LHCN-M2 (cell line): ENCODE results near the gene BRAF. TPM values are rescaled to one million over a fixed set of nuclear protein-coding genes. Genes with fewer than 3 reads are reported as not detected.
"Not testable (repeated sequence)": the region's sequence is repeated elsewhere in the genome, so short reads cannot be mapped to it uniquely, and the experiment has no call there.

Experiments used
- DNase-seq: peaks from one replicate; pipeline ENCODE4 v3.0.0-alpha.2; 2012; ENCODE audit warnings: low read depth
- total RNA-seq: library from RNA; depleted of rRNA; stranded (reverse); fragments of >200 nt; gene quantifications from 2 replicates; pipeline ENCODE4 v1.2.3, GENCODE V29; 2014

BRAF gene
- total RNA-seq, 1 experiment from 2014 or later, result 13.9 TPM

DNA sequence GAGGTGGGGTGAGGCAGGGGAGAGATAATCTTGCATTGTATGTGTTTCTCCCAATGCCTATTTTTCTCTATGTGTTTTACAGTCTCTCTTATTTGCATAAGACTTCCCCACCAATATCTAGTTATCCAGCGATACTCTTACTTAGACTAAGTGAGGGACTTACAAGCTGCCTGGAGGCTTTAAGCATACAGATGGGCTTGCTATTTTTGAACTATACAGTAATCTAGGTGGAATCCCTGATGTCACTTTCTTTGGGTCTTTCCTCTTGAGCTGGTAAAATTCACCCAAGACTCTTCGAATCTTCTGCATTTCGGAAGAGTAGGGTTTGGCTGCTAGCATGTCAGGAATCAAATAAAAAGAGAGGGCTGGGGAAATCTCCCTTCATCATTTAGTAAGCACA lies 151.6 kb downstream of the BRAF start:
- no peak for DNase-seq

DNA sequence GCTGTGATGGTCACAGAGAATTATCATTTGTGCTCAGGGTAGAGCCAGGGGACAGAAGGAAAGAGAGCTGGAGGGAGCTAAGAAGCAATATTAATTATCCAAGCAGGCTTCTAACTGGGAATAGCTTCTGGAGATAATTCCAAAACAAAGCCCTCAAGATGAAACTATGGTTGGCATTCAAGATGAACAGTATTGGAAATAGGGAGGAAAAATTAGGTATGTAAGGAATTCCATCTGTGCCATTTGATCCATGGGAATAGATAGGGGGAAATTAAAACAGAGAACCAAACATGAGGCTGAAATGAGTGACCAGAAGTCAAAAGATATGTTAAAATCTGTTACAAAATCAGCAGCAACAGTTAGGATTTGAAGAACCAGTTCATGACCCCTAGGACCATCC lies 152.9 kb downstream of the BRAF start:
- DNase-seq, result no peak

DNA sequence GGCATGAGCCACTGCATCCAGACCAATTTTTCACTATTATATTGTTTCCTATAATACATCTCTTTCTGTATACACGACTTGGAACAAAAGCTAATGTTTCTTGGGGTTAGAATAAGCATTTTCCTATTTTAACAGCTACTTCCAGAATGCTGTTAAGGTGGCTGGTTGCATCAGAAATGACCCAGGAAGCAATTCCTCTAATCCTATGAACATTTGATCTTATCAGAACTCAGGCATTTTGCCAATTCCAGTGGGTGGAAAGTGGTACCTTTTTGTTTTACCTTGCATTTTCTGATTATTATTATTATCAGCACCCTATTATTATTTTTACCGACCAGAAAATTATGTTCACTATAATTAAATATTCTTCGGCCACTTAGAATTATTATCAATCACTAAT lies 154.9 kb downstream of the BRAF start:
- DNase-seq, result no peak

DNA sequence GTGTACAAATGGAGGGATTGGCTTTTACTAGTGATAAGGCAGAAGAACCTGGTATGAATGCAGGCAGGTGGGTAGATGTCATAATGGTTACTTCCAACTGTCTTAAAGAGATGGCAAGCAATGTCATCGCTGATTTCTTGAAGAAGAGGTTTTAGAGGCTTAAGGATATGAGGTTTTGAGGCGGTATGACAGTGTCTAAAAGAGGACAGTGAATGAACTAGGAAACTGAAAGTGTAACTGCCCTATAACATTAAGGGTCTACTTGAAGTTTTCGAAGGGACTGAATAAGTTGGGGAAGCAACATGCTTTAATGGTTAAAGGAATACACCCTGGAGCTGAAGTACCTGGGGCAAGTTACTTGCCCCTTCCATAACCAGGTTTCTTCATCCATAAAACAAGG lies 157.3 kb downstream of the BRAF start:
- DNase-seq, result no peak

GRCh38 chr7:140765441-140765840 lies 159.3 kb downstream of the BRAF start:
- not testable (repeated sequence) for DNase-seq

DNA sequence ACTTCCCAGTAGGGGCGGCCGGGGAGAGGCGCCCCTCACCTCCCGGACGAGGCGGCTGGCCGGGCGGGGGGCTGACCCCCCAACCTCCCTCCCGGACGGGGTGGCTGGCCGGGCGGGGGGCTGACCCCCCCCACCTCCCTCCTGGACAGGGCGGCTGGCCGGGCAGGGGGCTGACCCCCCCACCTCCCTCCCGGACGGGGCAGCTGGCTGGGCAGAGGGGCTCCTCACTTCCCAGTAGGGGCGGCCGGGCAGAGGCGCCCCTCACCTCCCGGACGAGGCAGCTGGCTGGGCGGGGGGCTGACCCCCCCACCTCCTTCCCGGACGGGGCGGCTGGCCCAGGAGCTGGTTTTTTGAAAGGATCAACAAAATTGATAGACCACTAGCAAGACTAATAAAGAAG lies 161.6 kb downstream of the BRAF start:
- DNase-seq, result not testable (repeated sequence)

GRCh38 chr7:140761375-140761774 lies 163.4 kb downstream of the BRAF start:
- DNase-seq, result not testable (repeated sequence)

DNA sequence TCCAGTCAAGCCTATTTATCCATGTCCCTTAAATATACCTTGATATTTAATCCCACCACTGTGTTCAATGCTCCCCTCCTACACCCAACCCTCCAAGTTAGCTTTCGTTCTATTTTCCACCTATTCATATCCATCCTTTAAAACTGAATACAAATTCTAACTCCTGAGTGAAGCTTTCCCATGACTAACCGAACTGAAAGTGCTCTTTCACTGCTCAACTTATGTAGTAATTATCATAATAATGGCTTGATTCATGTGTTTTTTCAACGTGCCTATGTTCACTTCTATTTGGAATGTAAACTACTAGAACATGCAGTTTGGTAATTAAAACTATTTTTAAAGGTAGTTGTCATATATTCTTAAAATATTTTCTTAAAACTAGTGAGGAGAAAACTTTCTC lies 170.2 kb downstream of the BRAF start:
- DNase-seq, result no peak

GRCh38 chr7:140752533-140752932 lies 172.2 kb downstream of the BRAF start:
- no peak for DNase-seq

DNA sequence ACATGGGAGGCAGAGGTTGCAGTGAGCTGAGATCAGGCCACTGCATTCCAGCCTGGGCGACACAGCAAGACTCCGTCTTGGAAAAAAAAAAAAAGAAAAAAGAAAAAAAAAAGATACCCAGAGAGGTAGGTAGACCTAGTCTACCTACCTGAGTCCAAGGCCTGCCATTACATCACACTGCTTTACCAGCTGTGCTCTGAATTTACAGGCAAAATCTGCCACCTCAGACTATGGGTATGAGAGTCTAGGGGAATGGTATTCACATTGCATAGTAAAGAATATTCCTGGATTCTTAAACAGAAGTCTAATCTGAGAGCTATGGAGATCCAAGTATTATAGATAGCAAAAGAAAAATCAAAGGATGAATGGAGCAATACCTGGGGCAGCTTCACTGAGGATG lies 178.0 kb downstream of the BRAF start:
- no peak for DNase-seq

DNA sequence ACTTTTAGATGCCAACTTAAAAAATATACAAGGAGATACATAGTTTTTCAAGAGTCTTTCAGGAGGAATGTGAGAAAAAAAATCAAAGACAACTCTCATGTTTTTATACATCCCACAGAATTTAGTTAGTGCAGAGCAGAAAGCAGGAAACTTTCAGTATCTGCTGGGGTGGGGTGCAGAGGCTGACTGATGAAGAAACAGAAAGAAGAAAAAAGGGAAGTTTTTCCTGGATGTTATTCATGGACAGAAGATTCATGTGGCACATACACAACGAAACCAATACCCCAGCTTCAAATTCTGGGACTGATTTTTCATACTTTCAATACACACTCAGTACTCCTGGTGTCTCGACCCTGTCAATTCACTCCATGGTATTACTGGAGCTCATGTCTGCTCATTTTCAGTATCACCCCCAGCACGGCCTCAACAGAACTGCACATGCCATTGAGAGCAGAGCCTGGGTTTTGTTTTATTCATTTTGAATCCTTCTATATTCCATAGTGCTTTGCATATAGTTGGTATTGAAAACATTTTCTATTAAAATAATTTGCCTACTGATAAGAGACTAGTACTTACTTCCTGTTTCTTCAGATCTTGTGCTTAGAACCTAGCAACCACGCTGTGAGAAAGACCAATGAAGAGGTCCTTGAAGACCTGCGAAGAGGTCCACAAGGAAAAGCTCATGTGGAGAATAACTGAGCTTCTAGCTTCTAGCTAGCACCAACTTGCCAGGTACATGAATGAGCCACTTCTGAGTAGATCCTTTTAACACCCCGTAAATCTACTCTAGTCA lies 179.3 kb downstream of the BRAF start:
- DNase-seq, result no peak

GRCh38 chr7:140744005-140744404 lies 180.7 kb downstream of the BRAF start:
- no peak for DNase-seq

DNA sequence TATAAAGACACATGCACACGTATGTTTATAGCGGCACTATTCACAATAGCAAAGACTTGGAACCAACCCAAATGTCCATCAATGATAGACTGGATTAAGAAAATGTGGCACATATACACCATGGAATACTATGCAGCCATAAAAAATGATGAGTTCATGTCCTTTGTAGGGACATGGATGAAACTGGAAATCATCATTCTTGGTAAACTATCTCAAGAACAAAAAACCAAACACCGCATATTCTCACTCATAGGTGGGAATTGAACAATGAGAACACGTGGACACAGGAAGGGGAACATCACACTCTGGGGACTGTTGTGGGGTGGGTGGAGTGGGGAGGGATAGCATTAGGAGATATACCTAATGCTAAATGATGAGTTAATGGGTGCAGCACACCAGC lies 181.5 kb downstream of the BRAF start:
- DNase-seq, result not testable (repeated sequence)

GRCh38 chr7:140738280-140738679 lies 186.4 kb downstream of the BRAF start:
- no peak for DNase-seq

- no peak for DNase-seq
Measured at GRCh38 chr7:140734729-140735128, 190.0 kb downstream of the BRAF start.

DNA sequence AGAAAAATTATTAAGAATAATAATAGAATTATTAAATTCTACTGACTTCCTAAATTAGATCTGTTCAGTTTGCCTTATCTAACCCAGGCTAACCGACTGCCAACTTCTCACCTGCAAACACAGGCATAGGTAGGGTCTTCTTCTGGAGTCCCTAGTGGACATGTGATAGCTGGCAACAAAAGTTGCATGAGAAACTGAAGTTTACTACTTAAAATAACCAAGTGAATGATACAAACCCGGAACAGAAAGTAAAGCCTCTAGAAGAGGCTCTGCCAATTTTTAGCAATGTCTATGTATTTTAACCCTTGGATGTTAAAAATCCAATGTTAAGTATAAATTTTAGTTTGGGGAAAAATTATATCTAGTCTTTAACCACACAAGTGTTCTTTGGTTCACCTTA lies 190.6 kb downstream of the BRAF start:
- DNase-seq, result no peak

- no peak for DNase-seq
Measured at GRCh38 chr7:140732416-140732815, 192.3 kb downstream of the BRAF start.

DNA sequence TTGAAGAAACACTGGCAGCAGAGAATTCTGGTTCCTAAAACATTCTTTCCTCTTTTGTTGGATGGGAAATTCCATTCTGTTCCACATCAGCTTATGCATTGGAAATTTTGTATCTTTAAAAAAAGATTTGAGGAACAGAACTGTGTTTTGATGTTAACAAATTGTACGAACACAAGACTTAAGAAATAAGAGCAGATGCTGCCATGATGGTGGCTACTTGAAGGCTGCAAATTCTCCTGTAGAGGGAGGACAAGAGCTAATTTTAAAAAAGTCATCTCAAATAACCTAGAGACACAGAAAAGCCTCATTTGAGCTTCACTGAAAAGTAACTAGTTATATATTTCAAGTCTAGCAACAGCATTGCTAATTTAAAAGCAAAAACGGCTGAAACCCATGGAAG lies 198.4 kb downstream of the BRAF start:
- peak; percentile 50 for DNase-seq

- DNase-seq, result no peak
Measured at GRCh38 chr7:140724706-140725105, 200.0 kb downstream of the BRAF start.

GRCh38 chr7:140723574-140723973 lies 201.2 kb downstream of the BRAF start:
- no peak for DNase-seq

GRCh38 chr7:140723006-140723405 lies 201.7 kb downstream of the BRAF start:
- no peak for DNase-seq

DNA sequence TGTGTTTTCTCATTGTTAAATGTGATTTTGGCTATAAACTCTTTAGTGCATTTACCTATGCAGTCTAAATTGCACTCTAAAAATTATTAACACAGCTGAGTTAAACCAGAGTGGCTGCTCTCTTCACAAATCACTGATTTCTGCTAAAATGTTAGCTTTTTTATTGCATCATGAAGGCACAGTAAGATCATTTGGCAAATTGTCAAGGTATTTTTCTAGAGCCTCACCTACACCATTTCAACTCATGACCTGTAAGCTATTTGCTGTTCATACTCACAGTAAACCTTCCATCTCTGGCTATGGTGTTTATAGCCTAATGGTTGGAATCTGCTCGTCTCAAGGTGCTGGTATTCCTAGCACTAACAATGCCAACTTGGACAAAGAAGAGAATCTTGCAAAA lies 202.5 kb downstream of the BRAF start:
- no peak for DNase-seq

DNA sequence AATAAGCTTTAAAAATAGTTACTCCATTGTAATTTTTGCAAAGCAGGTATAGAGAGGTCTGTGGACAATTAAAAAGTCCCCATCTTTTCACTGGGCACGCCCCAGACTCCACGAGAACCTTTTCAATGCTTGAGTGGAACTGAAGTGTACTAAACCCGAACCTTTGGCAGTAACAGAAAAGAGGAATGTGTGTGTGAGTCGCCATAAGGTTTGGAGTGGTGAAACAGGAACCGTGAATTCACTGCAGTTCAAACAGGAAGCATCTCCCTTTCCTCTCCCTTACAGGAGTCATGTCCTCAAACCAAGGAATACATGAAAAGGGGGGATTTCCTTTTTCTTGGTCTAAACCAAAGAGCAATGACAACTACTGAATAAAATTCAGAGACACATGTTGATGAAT lies 205.0 kb downstream of the BRAF start:
- peak; percentile 5 for DNase-seq
